ENCODE results near the gene SCAMP5.

The SCAMP5 gene

GRCh38 chr15:75031848-75032247 is 36.5 kb downstream of the SCAMP5 start:
- ATAC-seq (replicated peaks) (no peak), DNase-seq (no peak)
- Mint-ChIP-seq H3K27ac (no peak overlapping the region), H3K36me3 (ENCODE audit: insufficient read depth) (peaks cover 3% of the 10 kb centered on the region), H3K4me1 (ENCODE audit: low read depth in 2 of 2) (peaks cover 7 to 12% of the 10 kb centered on the region in 2 donors), H3K4me3 (no peak overlapping the region), H3K27me3 (no peaks in the 10 kb centered on the region), H3K9me3 (no peaks in the 10 kb centered on the region)

DNA sequence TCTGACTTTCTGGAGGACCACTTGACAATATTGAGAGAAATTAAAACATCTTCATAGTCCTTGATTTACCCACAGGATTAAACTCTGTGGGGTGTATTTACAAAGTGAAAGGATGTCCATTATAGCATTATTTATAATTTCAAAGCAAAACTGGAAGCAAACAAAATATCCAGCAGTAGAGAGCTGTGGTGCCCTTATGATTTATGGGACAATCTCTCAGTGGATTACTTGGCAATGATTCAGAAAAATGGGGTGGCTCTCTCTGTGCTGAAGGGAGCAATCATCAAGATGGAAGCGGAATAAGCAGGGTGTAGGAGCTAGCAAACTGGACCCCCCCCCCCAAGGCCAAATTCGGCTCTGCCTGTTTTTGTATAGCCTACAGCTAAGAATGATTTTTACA is 37.0 kb downstream of the SCAMP5 start:
- Mint-ChIP-seq H3K36me3 (ENCODE audit: insufficient read depth) (peaks cover 3% of the 10 kb centered on the region), H3K4me1 (ENCODE audit: low read depth in 2 of 2) (peaks cover 13 to 18% of the 10 kb centered on the region in 2 donors), H3K4me3 (no peak overlapping the region), H3K9me3 (no peaks in the 10 kb centered on the region), H3K27me3 (no peaks in the 10 kb centered on the region), H3K27ac (no peak overlapping the region)
- DNase-seq (no peak), ATAC-seq (replicated peaks) (no peak)

GRCh38 chr15:75033809-75034208 is 38.4 kb downstream of the SCAMP5 start:
- peaks cover 17 to 25% of the 10 kb centered on the region in 2 donors for H3K4me1 Mint-ChIP-seq (ENCODE audit: low read depth in 2 of 2)
- peaks cover 3% of the 10 kb centered on the region for H3K36me3 Mint-ChIP-seq (ENCODE audit: insufficient read depth)
- ATAC-seq (replicated peaks) (no peak), DNase-seq (no peak)
- peak overlapping the region in 1 of 2 donors; percentile 18 for H3K27ac Mint-ChIP-seq
- no peak overlapping the region for H3K4me3 Mint-ChIP-seq
- no peaks in the 10 kb centered on the region for H3K9me3 Mint-ChIP-seq
- no peaks in the 10 kb centered on the region for H3K27me3 Mint-ChIP-seq

DNA sequence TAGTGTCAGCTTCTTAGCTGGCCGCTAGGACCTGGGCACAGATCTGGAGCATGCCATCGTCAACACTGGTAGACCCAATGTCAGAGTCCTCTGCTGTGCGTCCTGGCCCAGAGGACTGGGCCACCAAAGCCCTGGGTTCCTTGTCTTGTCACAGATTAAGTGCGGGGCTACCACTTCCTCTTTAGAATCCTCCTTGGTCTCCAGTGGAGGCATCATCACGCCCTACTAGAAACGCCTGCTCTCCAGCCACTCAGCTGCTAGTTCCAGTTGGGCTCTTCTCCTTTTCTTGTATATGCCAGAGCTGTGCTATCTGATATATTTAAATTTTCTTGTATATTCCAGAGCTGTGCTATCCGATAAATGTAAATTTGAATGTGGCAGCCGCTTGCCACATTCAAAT is 39.3 kb downstream of the SCAMP5 start:
- Mint-ChIP-seq H3K36me3 (ENCODE audit: insufficient read depth) (peaks cover 3% of the 10 kb centered on the region), H3K27me3 (no peaks in the 10 kb centered on the region), H3K9me3 (no peaks in the 10 kb centered on the region), H3K4me1 (ENCODE audit: low read depth in 2 of 2) (peaks cover 11 to 18% of the 10 kb centered on the region in 2 donors), H3K27ac (no peak overlapping the region), H3K4me3 (no peak overlapping the region)
- no peak for DNase-seq
- no peak for ATAC-seq (replicated peaks)

- Mint-ChIP-seq H3K4me1 (ENCODE audit: low read depth in 2 of 2) (peaks cover 14 to 18% of the 10 kb centered on the region in 2 donors), H3K4me3 (no peak overlapping the region), H3K27ac (no peak overlapping the region)
These were observed 40.9 kb downstream of the SCAMP5 start for GRCh38 chr15:75036212-75036616.

GRCh38 chr15:75037685-75038084 is 42.3 kb downstream of the SCAMP5 start:
- Mint-ChIP-seq H3K36me3 (ENCODE audit: insufficient read depth) (peaks cover 3% of the 10 kb centered on the region), H3K4me3 (no peak overlapping the region), H3K27ac (peak overlapping the region; percentile 70 to 88), H3K4me1 (ENCODE audit: low read depth in 2 of 2) (peaks cover 20% of the 10 kb centered on the region in 2 donors), H3K9me3 (no peaks in the 10 kb centered on the region), H3K27me3 (no peaks in the 10 kb centered on the region)
- ATAC-seq (replicated peaks) (no peak), DNase-seq (no peak)

More at GRCh38 chr15:75036212-75036616, 40.9 kb downstream of the SCAMP5 start:
- no peaks in the 10 kb centered on the region for H3K9me3 Mint-ChIP-seq
- DNase-seq = no peak
- H3K27me3 Mint-ChIP-seq = no peaks in the 10 kb centered on the region
- ATAC-seq (replicated peaks) = no peak
- H3K36me3 Mint-ChIP-seq (ENCODE audit: insufficient read depth) = peaks cover 3% of the 10 kb centered on the region

GRCh38 chr15:75038231-75038630 is 42.9 kb downstream of the SCAMP5 start:
- Mint-ChIP-seq H3K27me3 (no peaks in the 10 kb centered on the region), H3K27ac (peak overlapping the region; percentile 88 to 89)

GRCh38 chr15:75042730-75043508 is 47.6 kb downstream of the SCAMP5 start:
- H3K36me3 Mint-ChIP-seq (ENCODE audit: insufficient read depth) = no peaks in the 10 kb centered on the region
- H3K4me3 Mint-ChIP-seq = peak overlapping the region; percentile 45 to 61
- DNase-seq = peak; percentile 56 to 72 (median 70)
- H3K4me1 Mint-ChIP-seq (ENCODE audit: low read depth in 2 of 2) = peaks cover 35 to 48% of the 10 kb centered on the region in 2 donors
- H3K27me3 Mint-ChIP-seq = no peaks in the 10 kb centered on the region
- H3K27ac Mint-ChIP-seq = peak overlapping the region; percentile 50 to 89
- no peaks in the 10 kb centered on the region for H3K9me3 Mint-ChIP-seq
- ATAC-seq (replicated peaks) = peak; percentile 82

More at GRCh38 chr15:75038231-75038630, 42.9 kb downstream of the SCAMP5 start:
- no peak overlapping the region for H3K4me3 Mint-ChIP-seq
- H3K36me3 Mint-ChIP-seq (ENCODE audit: insufficient read depth) = peaks cover 3% of the 10 kb centered on the region
- no peak for ATAC-seq (replicated peaks)
- no peaks in the 10 kb centered on the region for H3K9me3 Mint-ChIP-seq
- DNase-seq = no peak
- peaks cover 26% of the 10 kb centered on the region in 2 donors for H3K4me1 Mint-ChIP-seq (ENCODE audit: low read depth in 2 of 2)

DNA sequence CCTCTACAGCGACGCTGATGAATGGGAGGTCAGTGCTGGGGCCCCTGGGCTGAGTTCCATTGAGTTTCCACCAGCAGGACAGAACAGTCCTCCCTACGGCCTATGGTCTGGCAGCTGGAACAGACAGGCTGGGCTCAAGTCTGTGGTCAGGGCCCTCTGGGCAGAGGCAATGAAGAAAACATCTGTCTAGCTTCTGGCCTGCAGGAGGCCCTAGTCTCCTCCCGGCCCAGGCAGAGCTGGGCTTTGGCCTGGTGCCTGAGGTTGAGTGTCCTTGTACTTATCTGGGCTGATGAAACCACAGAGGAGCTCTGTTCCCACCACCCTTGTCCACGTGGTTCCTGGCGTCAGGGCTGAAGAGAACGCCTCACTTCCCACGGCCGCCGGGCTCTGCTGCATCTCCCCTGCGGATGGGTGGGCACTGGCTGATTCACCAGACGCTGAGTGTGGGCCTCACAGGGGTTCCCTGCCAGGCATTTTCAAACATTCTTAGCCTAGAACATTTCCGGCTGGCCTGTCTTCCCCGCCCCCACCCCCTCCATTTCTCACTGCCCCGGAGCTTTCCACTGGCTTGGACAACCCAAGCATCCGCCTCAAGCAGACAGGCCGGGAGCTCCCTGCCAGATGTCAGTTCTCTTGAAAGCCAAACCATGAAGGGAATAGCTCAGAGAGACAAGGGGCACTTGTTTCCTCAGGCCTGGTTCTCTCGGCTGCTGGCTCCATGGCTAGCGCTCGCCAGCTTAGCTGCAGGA is 48.3 kb downstream of the SCAMP5 start:
- Mint-ChIP-seq H3K27me3 (no peaks in the 10 kb centered on the region), H3K9me3 (no peaks in the 10 kb centered on the region), H3K27ac (peak overlapping the region; percentile 79 to 89), H3K36me3 (ENCODE audit: insufficient read depth) (no peaks in the 10 kb centered on the region), H3K4me3 (peak overlapping the region; percentile 6 to 61), H3K4me1 (ENCODE audit: low read depth in 2 of 2) (peaks cover 35 to 45% of the 10 kb centered on the region in 2 donors)
- ATAC-seq (replicated peaks) (peak; percentile 14), DNase-seq (peak in 1 of 3 experiments; percentile 6)

DNA sequence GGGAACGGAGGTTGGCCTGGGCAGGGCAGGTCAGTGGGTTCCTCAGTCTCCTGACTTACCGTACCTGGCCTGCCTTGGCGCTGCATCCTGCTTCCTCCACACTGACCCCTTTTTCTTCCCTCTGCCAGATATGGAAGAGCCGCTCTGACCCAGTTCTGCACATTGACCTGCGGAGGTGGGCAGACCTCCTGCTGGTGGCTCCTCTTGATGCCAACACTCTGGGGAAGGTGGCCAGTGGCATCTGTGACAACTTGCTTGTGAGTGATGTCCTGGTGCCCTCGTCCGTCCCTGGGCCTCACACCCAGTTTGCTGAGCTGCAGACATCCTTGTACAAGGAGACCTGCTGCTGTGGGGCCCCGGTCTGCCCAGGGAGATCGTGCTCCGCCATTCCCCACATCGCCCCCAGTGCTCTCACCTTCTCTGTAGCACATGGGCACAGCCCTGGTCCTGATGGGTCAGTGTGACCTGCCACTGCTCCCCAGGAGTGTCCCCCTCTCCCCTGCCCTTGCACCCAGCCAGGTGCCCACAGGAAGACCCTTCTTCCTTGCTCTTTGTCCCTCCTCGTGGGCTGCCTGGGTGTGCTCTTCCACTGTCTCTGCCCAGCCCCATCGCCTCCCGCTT is 49.0 kb downstream of the SCAMP5 start:
- Mint-ChIP-seq H3K36me3 (ENCODE audit: insufficient read depth) (no peaks in the 10 kb centered on the region), H3K9me3 (no peaks in the 10 kb centered on the region), H3K27me3 (no peaks in the 10 kb centered on the region), H3K4me1 (ENCODE audit: low read depth in 2 of 2) (peaks cover 35 to 46% of the 10 kb centered on the region in 2 donors), H3K4me3 (peak overlapping the region; percentile 6 to 61), H3K27ac (peak overlapping the region; percentile 79 to 89)
- ATAC-seq (replicated peaks) (no peak), DNase-seq (no peak)

DNA sequence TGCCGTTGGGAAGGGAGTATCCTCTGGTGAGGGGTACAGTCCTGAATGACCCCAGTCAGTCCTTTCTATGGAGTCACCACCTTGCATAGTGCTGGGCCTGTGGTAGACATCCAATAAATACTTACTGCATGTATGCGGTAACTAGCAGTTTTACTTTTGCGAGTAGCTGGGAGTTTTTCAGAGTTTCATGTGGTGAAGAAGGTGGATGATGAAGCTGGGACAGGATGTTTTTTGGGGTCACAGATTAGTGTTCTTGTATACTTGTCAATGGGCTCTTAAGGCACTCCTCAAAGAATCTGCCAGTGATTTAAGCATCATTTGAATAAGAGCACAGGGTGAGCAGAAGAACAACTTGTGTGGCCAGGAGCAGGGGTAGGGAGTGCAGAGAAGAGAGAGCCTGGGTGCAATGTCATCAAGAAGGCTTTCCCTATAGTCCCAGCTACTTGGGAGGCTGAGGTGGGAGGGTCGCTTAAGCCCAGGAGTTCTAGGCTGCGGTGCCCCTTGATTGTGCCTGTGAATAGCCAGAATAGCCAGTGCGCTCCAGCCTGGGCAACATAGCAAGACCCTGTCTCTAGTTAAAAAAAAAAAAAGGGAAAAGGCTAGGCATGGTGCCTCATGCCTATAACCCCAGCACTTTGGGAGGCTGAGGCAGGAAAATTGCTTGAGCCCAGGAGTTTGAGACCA is 50.1 kb downstream of the SCAMP5 start:
- DNase-seq (peak in 1 of 3 experiments; percentile 9), ATAC-seq (replicated peaks) (peak; percentile 24)
- Mint-ChIP-seq H3K9me3 (no peaks in the 10 kb centered on the region), H3K4me3 (peak overlapping the region; percentile 26 to 61), H3K36me3 (ENCODE audit: insufficient read depth) (no peaks in the 10 kb centered on the region), H3K27ac (peak overlapping the region; percentile 79 to 89), H3K27me3 (no peaks in the 10 kb centered on the region), H3K4me1 (ENCODE audit: low read depth in 2 of 2) (peaks cover 35 to 46% of the 10 kb centered on the region in 2 donors)

DNA sequence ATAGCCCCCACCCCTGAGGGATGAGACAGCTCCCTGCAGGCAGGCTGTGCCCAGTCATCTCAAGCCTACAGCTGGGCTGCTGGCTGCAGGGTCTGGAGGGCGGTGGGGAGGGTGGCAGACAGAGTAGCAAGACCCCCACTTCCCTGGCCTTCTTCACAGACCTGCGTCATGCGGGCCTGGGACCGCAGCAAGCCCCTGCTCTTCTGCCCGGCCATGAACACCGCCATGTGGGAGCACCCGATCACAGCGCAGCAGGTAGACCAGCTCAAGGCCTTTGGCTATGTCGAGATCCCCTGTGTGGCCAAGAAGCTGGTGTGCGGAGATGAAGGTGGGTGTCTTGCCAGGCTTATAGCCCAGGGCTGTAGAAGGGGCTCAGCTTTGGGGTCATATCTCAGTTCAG is 53.0 kb downstream of the SCAMP5 start:
- Mint-ChIP-seq H3K4me3 (no peak overlapping the region), H3K4me1 (ENCODE audit: low read depth in 2 of 2) (peaks cover 20 to 38% of the 10 kb centered on the region in 2 donors), H3K27me3 (no peaks in the 10 kb centered on the region), H3K27ac (no peak overlapping the region), H3K36me3 (ENCODE audit: insufficient read depth) (peaks cover 6% of the 10 kb centered on the region), H3K9me3 (no peaks in the 10 kb centered on the region)
- ATAC-seq (replicated peaks) (no peak), DNase-seq (no peak)

GRCh38 chr15:75049392-75049791 is 54.0 kb downstream of the SCAMP5 start:
- peaks cover 18 to 29% of the 10 kb centered on the region in 2 donors for H3K4me1 Mint-ChIP-seq (ENCODE audit: low read depth in 2 of 2)
- H3K27ac Mint-ChIP-seq = no peak overlapping the region
- peaks cover 10% of the 10 kb centered on the region for H3K36me3 Mint-ChIP-seq (ENCODE audit: insufficient read depth)
- DNase-seq (no peak), ATAC-seq (replicated peaks) (no peak)
- H3K9me3 Mint-ChIP-seq = no peaks in the 10 kb centered on the region
- no peak overlapping the region for H3K4me3 Mint-ChIP-seq
- H3K27me3 Mint-ChIP-seq = no peaks in the 10 kb centered on the region

All from effector memory CD8-positive, alpha-beta T cell (primary cell).